ENCODE measurements around the gene PLCB1. TPM values are rescaled to one million over a fixed set of nuclear protein-coding genes. Genes with fewer than 3 reads are reported as not detected.

The PLCB1 gene
- total and polyA plus RNA-seq, 4 donors: 1.6 to 43.8 (median 6.1) TPM

- H3K27ac ChIP-seq (ENCODE audit: low read depth in 1 of 2, low read length in 1 of 2): no peak overlapping the region
- no peak overlapping the region for H3K4me3 ChIP-seq
- no peak for DNase-seq
- H3K36me3 ChIP-seq (ENCODE audit: control insufficient read depth in 4 of 4, insufficient read depth in 4 of 4, low read length in 4 of 4): no peaks in the 10 kb centered on the region
- H3K4me1 ChIP-seq (ENCODE audit: control insufficient read depth in 5 of 5, insufficient read depth in 5 of 5, low read length in 5 of 5): no peaks in the 10 kb centered on the region
- no peak overlapping the region for H3K9ac ChIP-seq (ENCODE audit: insufficient read depth in 1 of 2, low read length in 2 of 2)
- no peak for ATAC-seq (ENCODE audit: insufficient read depth, low FRiP score)
- no peaks in the 10 kb centered on the region for H3K27me3 ChIP-seq (ENCODE audit: control insufficient read depth in 3 of 3, insufficient read depth in 3 of 3, low read length in 2 of 3)
- H3K9me3 ChIP-seq (ENCODE audit: control insufficient read depth in 4 of 4, insufficient read depth in 3 of 4, low read length in 3 of 4): no peaks in the 10 kb centered on the region
- TF ChIP-seq CTCF (IDR thresholded peaks at IDR 0.05; ENCODE audit: control extremely low read depth, extremely low read depth): no peak
- WGBS, 2 donors: 40 to 66% methylated on average over 4 of the region's 4 CpGs
Observed at GRCh38 chr20:8425016-8425415, 292.9 kb downstream of the PLCB1 start.

GRCh38 chr20:8425802-8426201, 293.7 kb downstream of the PLCB1 start:
- Histone ChIP-seq H3K4me3 (no peak overlapping the region), H3K9ac (ENCODE audit: insufficient read depth in 1 of 2, low read length in 2 of 2) (no peak overlapping the region), H3K27me3 (ENCODE audit: control insufficient read depth in 3 of 3, insufficient read depth in 3 of 3, low read length in 2 of 3) (no peaks in the 10 kb centered on the region), H3K27ac (ENCODE audit: low read depth in 1 of 2, low read length in 1 of 2) (no peak overlapping the region), H3K4me1 (ENCODE audit: control insufficient read depth in 5 of 5, insufficient read depth in 5 of 5, low read length in 5 of 5) (no peaks in the 10 kb centered on the region), H3K36me3 (ENCODE audit: control insufficient read depth in 4 of 4, insufficient read depth in 4 of 4, low read length in 4 of 4) (no peaks in the 10 kb centered on the region), H3K9me3 (ENCODE audit: control insufficient read depth in 4 of 4, insufficient read depth in 3 of 4, low read length in 3 of 4) (no peaks in the 10 kb centered on the region)
- TF ChIP-seq CTCF (IDR thresholded peaks at IDR 0.05; ENCODE audit: control extremely low read depth, extremely low read depth): no peak
- DNase-seq: no peak
- ATAC-seq (ENCODE audit: insufficient read depth, low FRiP score): no peak
- 74 to 87% methylated on average over 4 of the region's 4 CpGs for WGBS, 2 donors

GRCh38 chr20:8427419-8428040, 295.5 kb downstream of the PLCB1 start:
- Histone ChIP-seq H3K9ac (ENCODE audit: insufficient read depth in 1 of 2, low read length in 2 of 2) (no peak overlapping the region), H3K4me1 (ENCODE audit: control insufficient read depth in 5 of 5, insufficient read depth in 5 of 5, low read length in 5 of 5) (peaks cover 0 to 4% (median 0%) of the 10 kb centered on the region in 5 donors), H3K27ac (ENCODE audit: low read depth in 1 of 2, low read length in 1 of 2) (no peak overlapping the region), H3K36me3 (ENCODE audit: control insufficient read depth in 4 of 4, insufficient read depth in 4 of 4, low read length in 4 of 4) (no peaks in the 10 kb centered on the region), H3K27me3 (ENCODE audit: control insufficient read depth in 3 of 3, insufficient read depth in 3 of 3, low read length in 2 of 3) (no peaks in the 10 kb centered on the region), H3K9me3 (ENCODE audit: control insufficient read depth in 4 of 4, insufficient read depth in 3 of 4, low read length in 3 of 4) (no peaks in the 10 kb centered on the region), H3K4me3 (no peak overlapping the region)
- ATAC-seq (ENCODE audit: insufficient read depth, low FRiP score) (no peak), DNase-seq (no peak)
- TF ChIP-seq CTCF (IDR thresholded peaks at IDR 0.05; ENCODE audit: control extremely low read depth, extremely low read depth): no peak
- WGBS, 2 donors: 21 to 47% methylated on average over 2 of the region's 2 CpGs

GRCh38 chr20:8428988-8429387, 296.9 kb downstream of the PLCB1 start:
- no peak overlapping the region for H3K27ac ChIP-seq (ENCODE audit: low read depth in 1 of 2, low read length in 1 of 2)
- TF ChIP-seq CTCF (IDR thresholded peaks at IDR 0.05; ENCODE audit: control extremely low read depth, extremely low read depth): no peak
- peaks cover 0 to 4% (median 0%) of the 10 kb centered on the region in 5 donors for H3K4me1 ChIP-seq (ENCODE audit: control insufficient read depth in 5 of 5, insufficient read depth in 5 of 5, low read length in 5 of 5)
- no peak for ATAC-seq (ENCODE audit: insufficient read depth, low FRiP score)
- no peaks in the 10 kb centered on the region for H3K9me3 ChIP-seq (ENCODE audit: control insufficient read depth in 4 of 4, insufficient read depth in 3 of 4, low read length in 3 of 4)
- no peaks in the 10 kb centered on the region for H3K27me3 ChIP-seq (ENCODE audit: control insufficient read depth in 3 of 3, insufficient read depth in 3 of 3, low read length in 2 of 3)
- H3K4me3 ChIP-seq: no peak overlapping the region
- no peaks in the 10 kb centered on the region for H3K36me3 ChIP-seq (ENCODE audit: control insufficient read depth in 4 of 4, insufficient read depth in 4 of 4, low read length in 4 of 4)
- WGBS, 2 donors: 54 to 69% methylated on average over 3 of the region's 3 CpGs
- H3K9ac ChIP-seq (ENCODE audit: insufficient read depth in 1 of 2, low read length in 2 of 2): no peak overlapping the region
- DNase-seq: no peak
